Activated CD4-positive, alpha-beta T cell treated with anti-CD3 and anti-CD28 coated beads for 4 hours (primary cell): ENCODE results near the gene EIF2S3B.
"Not testable (repeated sequence)": the region's sequence is repeated elsewhere in the genome, so short reads cannot be mapped to it uniquely, and the experiment has no call there.

Experiments used
- DNase-seq, 2 donors: peaks; one replicate each; pipeline ENCODE4 v3.0.0-alpha.2; 2020

The EIF2S3B gene

DNA sequence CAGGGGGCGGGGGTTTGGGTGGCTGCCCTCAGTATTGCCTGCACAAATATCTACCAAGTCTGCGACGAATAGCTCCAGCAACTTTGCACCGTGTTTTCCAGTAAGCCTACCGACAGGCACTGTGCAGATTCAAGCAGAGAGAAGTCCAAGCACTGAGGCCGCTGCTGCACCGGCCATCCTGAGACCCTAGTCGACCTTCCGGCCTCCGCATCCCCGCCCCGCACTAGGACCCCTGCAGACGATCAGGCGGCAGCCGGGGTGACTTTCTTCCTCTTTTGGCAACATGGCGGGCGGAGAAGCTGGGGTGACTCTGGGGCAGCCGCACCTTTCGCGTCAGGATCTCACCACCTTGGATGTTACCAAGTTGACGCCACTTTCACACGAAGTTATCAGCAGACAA is at the start of gene EIF2S3B:
TSS of gene EIF2S3B (plus strand) at position 271 of the 400 bp plus-strand sequence. CDS start at position 284, 13 bp downstream.
- DNase-seq = no peak

DNA sequence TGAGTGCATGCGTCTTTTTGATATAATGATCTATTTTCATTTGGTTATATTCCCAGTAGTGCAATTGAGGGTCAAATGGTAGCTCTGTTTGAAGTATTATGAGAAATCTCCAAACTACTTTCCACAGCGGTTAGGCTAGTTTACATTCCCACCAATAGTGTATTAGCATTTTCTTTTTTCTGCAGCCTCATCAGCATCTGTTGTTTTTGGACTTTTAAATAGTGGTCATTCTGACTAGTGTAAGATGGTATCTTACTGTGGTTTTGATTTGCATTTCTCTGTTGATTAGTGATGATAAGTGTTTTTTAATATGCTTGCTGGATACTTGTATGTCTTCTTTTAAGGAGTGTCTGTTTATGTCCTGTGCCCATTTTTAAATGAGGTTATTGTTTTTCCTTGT is 48.8 kb upstream of the EIF2S3B start:
- no peak for DNase-seq

DNA sequence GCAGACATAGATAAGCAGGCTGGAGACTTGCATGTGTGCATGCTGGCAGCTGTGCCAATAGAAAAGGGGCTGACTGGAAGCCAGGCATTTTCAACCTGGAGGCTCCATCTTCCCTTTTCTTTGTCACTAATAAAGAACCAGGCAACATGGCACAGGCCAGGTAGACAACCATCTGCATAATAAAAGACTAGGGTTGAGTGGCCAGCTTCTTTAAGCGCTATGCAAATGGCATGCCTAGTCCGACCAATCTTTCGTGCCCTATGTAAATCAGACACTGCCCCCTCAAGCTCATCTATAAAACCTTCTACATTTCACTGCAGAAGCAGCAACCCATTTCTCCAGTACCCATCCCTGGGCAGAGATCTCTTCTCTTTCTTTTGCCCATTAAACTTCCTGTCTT is 47.9 kb upstream of the EIF2S3B start:
- no peak for DNase-seq

DNA sequence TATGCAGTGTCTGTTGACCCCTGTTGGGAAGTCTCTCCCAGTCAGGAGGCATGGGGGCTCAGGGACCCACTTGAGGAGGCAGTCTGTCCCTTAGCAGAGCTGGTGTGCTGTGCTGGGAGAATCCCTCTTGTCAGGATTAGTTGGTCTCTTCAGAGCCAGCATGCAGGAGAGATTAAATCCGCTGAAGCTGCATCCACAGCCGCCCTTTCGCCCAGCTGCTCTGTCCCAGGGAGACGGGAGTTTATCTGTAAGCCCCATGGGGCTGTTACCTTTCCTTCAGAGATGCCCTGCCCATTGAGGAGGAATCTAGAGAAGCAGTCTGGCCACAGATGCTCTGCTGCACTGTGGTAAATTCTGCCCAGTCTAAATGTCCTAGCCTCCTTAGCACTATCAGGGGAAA is 39.4 kb upstream of the EIF2S3B start:
- no peak for DNase-seq

DNA sequence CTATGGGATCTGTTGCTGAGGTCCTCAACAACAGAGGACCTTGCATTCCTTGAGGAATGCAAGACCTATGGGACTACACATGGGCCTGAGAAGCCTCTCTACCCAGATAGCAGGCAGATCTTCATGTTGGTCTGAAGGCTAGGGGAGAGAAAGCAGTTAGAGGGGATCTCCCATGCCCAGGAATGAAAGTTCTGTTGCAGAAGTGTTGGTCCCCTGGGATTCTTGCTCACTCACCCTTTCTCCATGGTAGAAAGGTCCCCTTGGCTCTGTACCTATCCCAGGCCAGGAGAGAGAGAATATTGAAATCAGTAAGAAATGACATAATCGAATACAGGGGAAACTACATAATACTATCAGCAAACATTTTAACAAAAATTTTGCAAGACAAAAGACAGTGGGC is 36.0 kb upstream of the EIF2S3B start:
- DNase-seq = no peak

DNA sequence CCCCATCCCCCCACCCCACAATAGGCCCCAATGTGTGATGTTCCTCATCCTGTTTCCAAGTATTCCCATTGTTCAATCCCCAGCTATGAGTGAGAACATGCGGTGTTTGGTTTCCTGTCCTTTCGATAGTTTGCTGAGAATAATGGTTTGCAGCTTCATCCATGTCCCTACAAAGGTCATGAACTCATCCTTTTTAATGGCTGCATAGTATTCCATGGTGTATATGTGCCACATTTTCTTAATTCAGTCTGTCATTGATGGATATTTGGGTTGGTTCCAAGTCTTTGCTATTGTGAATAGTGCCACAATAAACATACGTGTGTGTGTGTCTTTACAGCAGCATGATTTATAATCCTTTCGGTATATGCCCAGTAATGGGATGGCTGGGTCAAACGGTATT is 32.9 kb upstream of the EIF2S3B start:
- DNase-seq = not testable (repeated sequence)

DNA sequence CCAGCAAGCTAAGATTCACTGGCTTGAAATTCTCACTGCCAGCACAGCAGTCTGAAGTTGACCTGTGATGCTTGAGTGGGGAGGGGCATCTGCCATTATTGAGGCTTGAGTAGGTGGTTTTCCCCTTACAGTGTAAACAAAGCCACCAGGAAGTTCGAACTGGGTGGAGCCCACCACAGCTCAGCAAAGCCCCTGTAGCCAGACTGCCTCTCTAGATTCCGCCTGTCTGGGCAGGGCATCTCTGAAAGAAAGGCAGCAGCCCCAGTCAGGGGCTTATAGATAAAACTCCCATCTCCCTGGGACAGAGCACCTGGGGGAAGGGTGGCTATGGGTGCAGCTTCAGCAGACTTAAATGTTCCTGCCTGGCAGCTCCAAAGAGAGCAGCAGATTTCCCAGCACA is 23.8 kb upstream of the EIF2S3B start:
- not testable (repeated sequence) for DNase-seq

DNA sequence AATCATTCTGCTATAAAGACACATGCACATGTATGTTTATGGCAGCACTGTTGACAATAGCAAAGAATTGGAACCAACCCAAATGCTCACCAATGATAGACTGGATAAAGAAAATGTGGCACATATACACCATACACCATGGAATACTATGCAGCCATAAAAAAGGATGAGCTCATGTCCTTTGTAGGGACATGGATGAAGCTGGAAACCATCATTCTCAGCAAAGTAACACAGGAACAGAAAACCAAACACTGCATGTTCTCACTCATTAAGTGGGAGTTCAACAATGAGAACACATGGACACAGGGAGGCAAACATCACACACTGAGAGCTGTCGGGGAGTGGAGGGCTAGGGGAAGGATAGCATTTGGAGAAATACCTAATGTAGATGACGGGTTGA is 18.4 kb upstream of the EIF2S3B start:
- DNase-seq = not testable (repeated sequence)

DNA sequence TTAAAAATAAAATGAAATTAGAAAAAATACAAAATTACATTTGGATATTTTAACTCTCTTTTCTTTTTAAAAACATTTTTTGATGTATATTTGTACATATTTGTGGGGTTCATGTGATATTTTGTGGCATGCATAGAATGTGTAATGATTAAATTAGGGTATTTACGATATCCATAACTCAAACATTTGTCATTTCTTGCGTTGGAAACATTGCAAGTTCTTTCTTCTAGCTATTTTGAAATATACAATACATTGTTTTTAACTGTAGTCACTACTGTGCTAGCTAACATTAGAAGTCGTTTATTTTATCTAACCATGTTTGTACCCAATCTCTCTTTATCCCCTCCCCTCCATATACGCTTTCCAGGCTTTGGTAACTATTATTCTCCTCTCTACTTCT is 13.9 kb upstream of the EIF2S3B start:
- DNase-seq = no peak

DNA sequence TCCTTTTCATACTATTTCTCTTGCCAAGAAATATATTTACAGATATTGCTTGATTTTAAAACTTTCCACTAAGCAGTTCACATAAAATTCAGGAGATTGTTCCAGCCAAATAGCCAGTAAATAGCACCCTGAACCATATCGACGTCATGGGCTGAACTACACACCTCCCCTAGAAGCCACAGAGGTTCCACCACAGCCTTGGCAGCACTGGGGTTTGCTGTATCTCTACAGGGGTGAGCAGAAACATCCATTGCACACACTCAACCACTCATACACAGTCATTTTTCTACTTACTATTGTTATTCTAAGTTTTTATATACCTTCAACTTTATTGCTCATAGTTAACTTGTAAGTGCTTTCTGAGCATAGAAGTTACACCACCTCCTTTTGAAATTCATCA is 8.1 kb upstream of the EIF2S3B start:
- no peak for DNase-seq

DNA sequence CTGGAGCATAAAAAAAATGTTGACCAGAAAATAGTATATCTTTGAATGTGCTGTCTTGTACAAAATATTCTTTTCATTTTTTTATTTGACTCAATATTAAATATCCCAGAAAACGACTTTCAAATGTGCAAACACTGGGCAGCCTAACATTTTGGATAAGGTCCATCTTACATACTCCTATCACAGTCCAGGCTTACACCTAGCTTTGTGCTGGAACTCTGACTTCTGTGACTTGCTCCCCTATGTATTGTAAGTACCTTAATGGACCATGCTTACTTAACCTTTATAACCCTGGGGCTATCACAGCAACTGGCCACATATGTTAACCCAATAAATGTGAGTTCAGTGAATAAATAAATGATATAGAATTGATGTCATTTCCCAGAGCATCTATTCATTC is 7.6 kb upstream of the EIF2S3B start:
- no peak for DNase-seq

DNA sequence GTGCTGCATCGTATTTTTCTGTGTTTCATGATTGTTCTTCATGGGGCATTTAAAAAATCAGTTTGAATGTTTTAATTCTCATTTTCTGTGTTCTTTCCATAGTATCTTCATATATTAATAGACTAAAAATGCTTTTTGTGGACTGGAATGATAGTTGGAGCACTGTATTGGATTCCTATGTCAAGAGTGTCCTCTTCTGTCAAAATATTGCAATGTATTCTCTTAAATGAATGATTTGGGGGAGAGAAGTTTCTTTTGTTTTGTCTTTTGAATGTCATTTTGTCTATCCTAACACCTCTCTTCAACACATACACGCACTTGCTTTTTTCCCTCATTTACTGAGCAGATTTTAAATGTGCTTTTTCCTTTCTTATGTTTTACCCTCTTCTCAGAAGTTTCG is 4.7 kb upstream of the EIF2S3B start:
- no peak for DNase-seq

DNA sequence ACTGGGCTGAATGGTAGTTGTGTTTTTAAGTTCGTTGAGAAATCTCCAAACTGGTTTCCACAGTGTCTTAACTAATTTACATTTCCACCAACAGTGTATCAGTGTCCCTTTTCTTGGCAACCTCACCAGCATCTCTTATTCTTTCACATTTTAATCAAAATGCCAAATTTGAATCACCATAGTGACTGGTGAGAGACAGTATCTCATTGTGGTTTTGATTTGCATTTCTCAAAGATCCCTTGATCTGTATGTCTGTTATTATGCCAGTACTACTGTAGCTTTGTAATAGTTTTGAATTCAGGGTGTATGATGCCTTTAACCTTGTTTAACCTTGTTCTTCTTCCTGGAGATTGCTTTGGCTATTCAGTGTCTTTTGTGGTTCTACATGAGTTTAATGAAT is 2.2 kb upstream of the EIF2S3B start:
- no peak for DNase-seq

DNA sequence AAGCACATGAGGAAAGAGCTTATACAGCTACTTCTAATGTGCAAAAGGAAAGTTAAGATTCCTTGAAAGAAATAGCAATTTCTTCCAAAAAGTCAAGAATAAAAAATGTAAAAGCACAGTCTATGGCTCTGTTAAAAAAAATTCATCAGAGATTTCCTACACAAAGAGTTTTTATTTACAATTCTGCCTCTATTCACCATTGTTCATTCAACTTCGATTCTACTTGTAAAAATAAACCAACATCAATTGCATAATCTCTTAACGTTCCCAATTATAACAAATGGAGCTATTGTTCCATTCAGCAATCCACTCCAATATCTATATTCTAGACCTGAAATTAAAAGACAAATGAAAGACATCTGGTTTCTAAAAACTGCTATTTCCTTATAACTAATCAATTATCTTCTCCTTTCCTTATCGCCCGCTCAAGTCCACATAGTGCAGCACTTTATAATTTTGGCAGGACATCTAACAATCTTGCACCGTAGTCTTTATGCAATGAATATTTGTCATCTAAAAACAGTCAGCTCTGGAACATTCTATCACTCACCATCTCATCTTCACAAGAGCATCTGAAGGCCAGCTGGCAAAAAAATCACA is 6.2 kb downstream of the EIF2S3B start:
- no peak for DNase-seq

DNA sequence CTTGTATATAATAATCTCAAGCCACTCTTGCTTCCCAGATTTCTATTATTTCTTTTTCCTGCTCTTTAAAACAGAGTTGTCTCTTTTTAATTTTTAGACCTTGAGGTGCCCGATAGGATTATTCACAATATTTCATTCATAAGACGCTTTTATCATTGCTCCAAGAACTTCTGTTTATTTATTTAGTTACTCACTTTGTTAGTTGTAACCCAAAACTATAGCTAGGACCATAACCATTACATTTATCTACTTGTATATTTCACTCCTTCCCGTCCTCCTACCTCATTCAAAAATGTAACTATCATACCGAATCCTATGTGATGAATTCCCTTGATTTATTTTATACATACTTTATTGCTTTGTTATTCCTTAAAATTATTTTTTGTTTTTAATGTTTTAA is 7.1 kb downstream of the EIF2S3B start:
- no peak for DNase-seq

DNA sequence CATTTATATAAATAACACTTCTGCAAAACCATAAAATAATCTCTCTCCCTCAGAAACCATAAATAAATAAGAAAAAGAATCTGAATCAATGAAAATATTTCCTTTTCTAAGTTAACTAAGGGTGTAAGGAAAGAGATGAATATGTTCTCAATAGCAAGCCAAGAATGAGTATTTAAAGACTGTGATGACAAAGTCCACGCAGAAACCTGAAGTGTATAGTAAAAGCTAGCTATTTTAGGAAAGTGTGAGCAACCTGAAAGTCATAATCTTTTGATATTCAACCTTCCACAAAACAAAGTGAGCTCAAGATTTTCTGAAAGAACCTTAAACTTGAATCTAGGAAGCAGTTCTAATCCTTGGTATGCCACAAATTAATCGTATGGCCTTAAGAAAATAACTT is 15.9 kb downstream of the EIF2S3B start:
- DNase-seq = no peak

DNA sequence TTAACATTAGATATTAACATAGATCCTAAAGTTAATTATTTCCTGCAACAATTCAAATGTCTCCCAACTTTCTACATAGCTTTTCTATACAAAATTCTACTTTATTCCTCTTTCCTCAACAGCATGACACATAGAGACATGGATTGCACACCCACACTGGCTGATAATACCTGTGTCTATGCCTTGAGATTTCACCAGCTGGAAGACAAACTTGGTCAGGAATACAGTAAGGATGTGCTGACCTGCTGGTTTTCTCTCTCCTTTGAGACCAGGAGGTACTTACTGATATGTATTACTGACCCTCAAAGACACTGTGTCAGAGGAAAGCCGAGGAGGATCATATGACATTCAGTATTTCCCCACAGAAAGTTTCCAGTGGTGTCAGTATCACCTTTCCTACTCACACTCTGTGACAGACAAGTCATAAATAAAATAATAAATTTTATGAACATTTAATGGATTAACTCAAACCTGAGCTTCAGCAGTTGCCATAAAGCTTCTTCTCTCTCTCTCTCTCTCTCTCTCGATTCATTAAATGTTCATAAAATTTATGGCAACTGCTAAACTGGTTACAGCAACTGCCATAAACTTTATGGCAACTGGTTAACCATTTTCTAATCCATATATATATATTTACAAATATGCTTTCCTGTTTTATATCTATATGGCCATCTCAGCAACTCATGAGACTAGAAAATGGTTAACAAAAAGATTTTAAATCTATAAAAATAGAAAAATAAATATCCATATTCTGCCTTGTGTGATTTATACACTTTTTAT is 22.7 kb downstream of the EIF2S3B start:
- DNase-seq = no peak

DNA sequence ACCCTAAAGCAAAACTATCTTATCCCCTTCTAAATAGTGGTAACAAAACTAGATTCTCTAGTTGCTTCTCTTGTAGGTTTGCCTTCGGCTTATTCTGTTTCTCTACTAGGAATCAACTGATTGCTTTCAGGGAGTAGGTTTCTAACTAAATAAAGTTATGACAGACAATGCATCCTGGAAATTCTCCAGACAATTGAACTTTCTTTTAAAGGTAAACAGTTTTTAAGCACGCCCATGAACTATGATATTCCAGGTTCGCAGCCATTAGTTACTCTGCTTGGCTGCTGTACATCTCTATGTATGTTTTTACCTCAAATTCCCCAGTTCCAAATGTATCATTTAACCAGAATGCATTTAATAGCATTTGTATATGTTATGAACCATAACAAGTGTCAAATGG is 23.9 kb downstream of the EIF2S3B start:
- DNase-seq = no peak

DNA sequence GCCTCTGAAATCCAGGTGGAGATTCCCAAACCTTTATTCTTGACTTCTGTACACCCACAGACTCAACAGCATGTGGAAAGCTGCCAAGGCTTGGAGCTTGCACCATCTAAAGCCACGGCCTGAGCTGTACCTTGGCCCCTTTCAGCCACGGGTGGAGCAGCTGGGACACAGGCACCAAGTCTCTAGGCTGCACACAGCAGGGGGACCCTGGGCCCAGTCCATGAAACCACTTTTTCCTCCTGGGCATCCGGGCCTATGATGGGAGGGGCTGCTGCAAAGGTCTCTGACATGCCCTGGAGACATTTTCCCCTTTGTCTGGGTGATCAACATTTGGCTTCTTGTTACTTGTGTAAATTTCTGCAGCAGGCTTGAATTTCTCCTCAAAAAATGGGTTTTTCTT is 32.0 kb downstream of the EIF2S3B start:
- DNase-seq = no peak

DNA sequence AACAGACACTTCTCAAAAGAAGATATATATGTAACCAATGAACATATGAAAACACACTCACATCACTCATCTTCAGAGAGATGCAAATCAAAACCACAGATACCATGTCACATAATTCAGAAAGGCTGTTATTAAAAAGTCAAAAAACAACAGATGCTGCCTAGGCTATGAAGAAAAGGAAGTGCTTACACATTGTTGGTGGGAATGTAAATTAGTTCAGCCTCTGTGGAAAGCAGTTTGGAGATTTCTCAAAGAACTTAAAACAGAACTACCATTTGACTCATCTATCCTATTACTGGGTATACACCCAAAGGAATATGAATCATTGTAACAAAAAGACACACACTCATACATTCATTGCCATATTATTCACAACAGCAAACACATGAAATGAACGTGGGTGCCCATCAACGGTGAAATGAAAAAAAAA is 35.1 kb downstream of the EIF2S3B start:
- DNase-seq = no peak

DNA sequence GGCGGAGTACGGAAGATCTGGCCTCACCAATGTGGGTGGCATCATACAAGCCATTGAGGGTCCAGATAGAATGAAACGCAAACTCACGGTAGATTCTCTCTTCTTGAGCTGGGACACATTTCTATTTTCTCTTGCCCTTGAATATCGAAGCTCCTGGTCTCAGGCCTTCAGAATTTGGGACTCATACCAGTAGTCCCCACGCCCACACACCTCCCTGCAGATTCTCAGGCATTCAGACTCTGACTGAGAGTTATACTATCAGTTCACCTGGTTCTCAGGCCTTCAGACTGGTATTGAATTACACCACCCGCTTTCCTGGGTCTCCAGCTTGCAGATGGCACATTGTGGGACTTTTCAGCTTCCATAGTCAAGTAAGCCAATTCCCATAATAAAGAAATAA is 37.8 kb downstream of the EIF2S3B start:
- no peak for DNase-seq

DNA sequence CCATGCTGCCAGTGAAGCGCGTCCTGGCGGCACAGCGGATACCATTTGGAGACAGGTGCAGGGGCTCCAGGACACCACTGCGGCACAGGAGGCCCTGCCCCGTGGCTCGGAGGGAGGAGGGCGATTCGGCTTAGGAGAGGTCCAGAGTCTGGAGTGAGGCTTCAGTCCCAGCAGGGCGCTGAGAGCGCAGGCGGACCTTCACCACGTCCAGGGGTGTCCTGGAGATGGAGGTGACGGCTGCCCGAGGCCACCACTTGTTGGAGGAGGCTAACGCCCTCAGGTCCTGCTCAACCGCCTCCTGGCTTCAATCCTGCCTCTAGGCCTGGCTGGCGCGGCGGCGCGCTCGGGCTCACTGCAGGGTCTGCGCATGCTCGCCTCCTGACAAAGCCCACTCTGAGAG is 45.7 kb downstream of the EIF2S3B start:
- no peak for DNase-seq

DNA sequence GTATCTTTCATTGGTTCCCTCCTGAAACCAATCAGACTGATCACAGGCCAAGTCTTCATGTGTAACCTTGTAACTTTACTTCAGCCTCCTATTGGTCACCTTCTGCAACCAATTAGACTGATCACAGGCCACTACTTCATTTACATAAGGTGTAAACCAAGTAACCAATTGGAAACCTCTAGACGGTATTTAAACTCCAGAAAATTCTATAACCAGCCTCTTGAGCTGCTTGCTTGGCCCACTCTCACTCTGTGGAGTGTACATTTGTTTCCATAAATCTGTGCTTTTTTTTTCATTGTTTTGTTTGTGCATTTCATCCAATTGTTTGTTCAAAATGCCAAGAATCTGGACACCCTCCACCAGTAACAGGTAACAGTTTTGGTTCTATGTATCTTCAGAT is 47.5 kb downstream of the EIF2S3B start:
- no peak for DNase-seq

DNA sequence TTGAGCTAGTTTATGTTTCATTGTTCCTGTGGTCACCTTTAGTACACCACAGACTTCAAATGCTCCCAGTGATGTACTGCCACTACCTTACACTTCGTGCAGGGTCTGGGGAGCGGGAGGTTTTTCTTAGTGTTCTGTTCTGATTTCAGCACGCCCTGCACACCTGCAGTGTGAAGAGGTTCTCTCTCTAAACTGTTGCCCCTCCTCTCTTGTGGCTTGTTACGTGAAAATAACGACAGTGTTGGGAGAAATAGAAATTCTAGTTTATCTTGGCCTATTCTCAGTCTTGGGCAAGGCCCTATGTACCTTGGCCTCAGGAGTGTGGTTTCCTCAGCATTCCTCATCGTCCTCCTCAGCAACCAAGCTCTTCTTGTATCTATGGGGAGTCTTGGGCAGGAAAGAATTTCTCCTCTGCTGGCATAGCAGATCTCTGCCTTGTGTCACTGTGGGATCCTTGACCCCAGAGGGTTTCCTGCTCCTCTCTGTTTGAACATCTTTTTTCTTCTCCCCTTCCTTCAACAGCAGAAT is 48.6 kb downstream of the EIF2S3B start:
- no peak for DNase-seq
